Prostate gland (tissue), 2 donors: ENCODE data around the gene TSPAN3.

ENCODE experiments used
- CTCF ChIP-seq, 4 experiments: fragments of 200-600 bp in 2 of 4; fragments of 450-650 bp in 2 of 4; sonication (generic) in 2 of 4; IDR thresholded peaks; 1 replicate in 3 of 4; 2 replicates in 1 of 4; pipeline ENCODE4 v1.5.1; 2016 to 2019; ENCODE audit warnings: antibody characterized with exemption in 4 of 4, mild to moderate bottlenecking in 2 of 4, moderate library complexity in 2 of 4
- POLR2A ChIP-seq: fragments of 450-650 bp; IDR thresholded peaks from one replicate; pipeline ENCODE4 v1.6.1; 2016; ENCODE audit warnings: antibody characterized with exemption, mild to moderate bottlenecking
- POLR2AphosphoS5 ChIP-seq: sonication (generic); formaldehyde crosslinking; IDR thresholded peaks from one replicate; pipeline ENCODE4 v1.6.1; 2017; ENCODE audit warnings: antibody characterized with exemption

- TF ChIP-seq CTCF (IDR thresholded peaks at IDR 0.05), result no peak
- TF ChIP-seq POLR2A, result no peak
- no peak for TF ChIP-seq POLR2AphosphoS5
Observed at GRCh38 chr15:77038312-77039216, 32.3 kb downstream of the TSPAN3 start.
